ENCODE measurements around the gene UNC5B.

UNC5B gene

GRCh38 chr10:71325267-71325666, 112.9 kb downstream of the UNC5B start:
- DNase-seq: no peak

- DNase-seq: no peak
Observed at GRCh38 chr10:71326464-71326881, 114.1 kb downstream of the UNC5B start.

- DNase-seq: no peak
Observed at GRCh38 chr10:71330789-71331404, 118.5 kb downstream of the UNC5B start.

GRCh38 chr10:71331736-71332135, 119.4 kb downstream of the UNC5B start:
- no peak for DNase-seq

GRCh38 chr10:71332466-71332865, 120.1 kb downstream of the UNC5B start:
- no peak for DNase-seq

- DNase-seq: peak; percentile 46
Observed at GRCh38 chr10:71333129-71333887, 120.9 kb downstream of the UNC5B start.

GRCh38 chr10:71334221-71334791, 121.9 kb downstream of the UNC5B start:
- no peak for DNase-seq

GRCh38 chr10:71335173-71335708, 122.9 kb downstream of the UNC5B start:
- no peak for DNase-seq

GRCh38 chr10:71336632-71337031, 124.3 kb downstream of the UNC5B start:
- no peak for DNase-seq

- DNase-seq: no peak
Observed at GRCh38 chr10:71337219-71337701, 124.9 kb downstream of the UNC5B start.

GRCh38 chr10:71338728-71339495, 126.5 kb downstream of the UNC5B start:
- DNase-seq: peak; percentile 57

- DNase-seq: no peak
Observed at GRCh38 chr10:71339796-71340589, 127.6 kb downstream of the UNC5B start.

GRCh38 chr10:71342573-71343391, 130.4 kb downstream of the UNC5B start:
- DNase-seq: no peak

- peak; percentile 78 for DNase-seq
Observed at GRCh38 chr10:71343392-71343773, 131.0 kb downstream of the UNC5B start.

- no peak for DNase-seq
Observed at GRCh38 chr10:71344154-71344925, 132.0 kb downstream of the UNC5B start.

- DNase-seq: peak; percentile 53
Observed at GRCh38 chr10:71344993-71345480, 132.7 kb downstream of the UNC5B start.

GRCh38 chr10:71345694-71346093, 133.3 kb downstream of the UNC5B start:
- peak; percentile 74 for DNase-seq

- DNase-seq: no peak
Observed at GRCh38 chr10:71346731-71347130, 134.4 kb downstream of the UNC5B start.

- no peak for DNase-seq
Observed at GRCh38 chr10:71347587-71348395, 135.4 kb downstream of the UNC5B start.

Measured in hematopoietic multipotent progenitor cell treated with erythropoietin and hydrocortisone succinate and interleukin-3 and kit ligand, for 4 days (in vitro differentiated cells).